NT2/D1 (cell line): ENCODE results near the gene SLC8A1.

ENCODE experiments used
- DNase-seq: peaks from one replicate; pipeline ENCODE4 v3.0.0-alpha.2; 2011; ENCODE audit warnings: low read depth, low spot score
- H3K27me3 ChIP-seq: 2 replicates; pipeline ENCODE4 v1.6.0; 2011; ENCODE audit warnings: mild to moderate bottlenecking; ENCODE audit not compliant: insufficient read length, insufficient read depth
- H3K36me3 ChIP-seq: 2 replicates; pipeline ENCODE4 v1.6.1; 2011; ENCODE audit warnings: mild to moderate bottlenecking, low read length, mixed read lengths; ENCODE audit not compliant: insufficient read depth, insufficient read length
- H3K4me1 ChIP-seq: 2 replicates; pipeline ENCODE4 v1.5.1; 2011; ENCODE audit not compliant: insufficient read depth, insufficient read length
- H3K4me3 ChIP-seq: 2 replicates; pipeline ENCODE4 v1.5.1; 2011; ENCODE audit warnings: low read depth; ENCODE audit not compliant: insufficient read length
- H3K9ac ChIP-seq: 2 replicates; pipeline ENCODE4 v1.6.0; 2011; ENCODE audit warnings: low read depth; ENCODE audit not compliant: insufficient read length
- H3K9me3 ChIP-seq: 2 replicates; pipeline ENCODE4 v1.5.1; 2011; ENCODE audit warnings: mild to moderate bottlenecking, low read length; ENCODE audit not compliant: insufficient read depth
- SUZ12 ChIP-seq: IDR thresholded peaks from 2 replicates; pipeline ENCODE4 v1.6.1; 2011; ENCODE audit not compliant: insufficient read length, insufficient read depth; ENCODE audit errors: extremely low read depth
- YY1 ChIP-seq: IDR thresholded peaks from 2 replicates; pipeline ENCODE4 v1.6.1; 2011; ENCODE audit not compliant: insufficient read length, insufficient read depth
- ZNF274 ChIP-seq: IDR thresholded peaks from 2 replicates; pipeline ENCODE4 v1.6.1; 2011; ENCODE audit warnings: mild to moderate bottlenecking, low read depth, low read length

The SLC8A1 gene

GRCh38 chr2:40259900-40260299, 192.0 kb downstream of the SLC8A1 start:
- H3K27me3 ChIP-seq: no peaks in the 10 kb centered on the region
- H3K9ac ChIP-seq: no peak overlapping the region
- no peak overlapping the region for H3K4me3 ChIP-seq
- no peak for DNase-seq
- no peaks in the 10 kb centered on the region for H3K4me1 ChIP-seq
- no peaks in the 10 kb centered on the region for H3K36me3 ChIP-seq
- no peaks in the 10 kb centered on the region for H3K9me3 ChIP-seq
- TF ChIP-seq SUZ12 (no peak), YY1 (no peak), ZNF274 (no peak)

- Histone ChIP-seq H3K27me3 (no peaks in the 10 kb centered on the region), H3K4me1 (no peaks in the 10 kb centered on the region), H3K9ac (no peak overlapping the region), H3K36me3 (no peaks in the 10 kb centered on the region), H3K4me3 (no peak overlapping the region), H3K9me3 (no peaks in the 10 kb centered on the region)
- DNase-seq: no peak
- TF ChIP-seq SUZ12 (no peak), YY1 (no peak), ZNF274 (no peak)
These were observed 193.8 kb downstream of the SLC8A1 start for GRCh38 chr2:40258135-40258457.

- Histone ChIP-seq H3K27me3 (no peaks in the 10 kb centered on the region), H3K9me3 (no peaks in the 10 kb centered on the region), H3K9ac (no peak overlapping the region), H3K36me3 (no peaks in the 10 kb centered on the region), H3K4me1 (no peaks in the 10 kb centered on the region), H3K4me3 (no peak overlapping the region)
- TF ChIP-seq ZNF274 (no peak), SUZ12 (no peak), YY1 (no peak)
- DNase-seq: no peak
These were observed 194.4 kb downstream of the SLC8A1 start for GRCh38 chr2:40257340-40258134.

GRCh38 chr2:40256649-40257048, 195.2 kb downstream of the SLC8A1 start:
- DNase-seq: peak; percentile 57
- Histone ChIP-seq H3K9ac (no peak overlapping the region), H3K4me3 (no peak overlapping the region), H3K4me1 (no peaks in the 10 kb centered on the region), H3K9me3 (no peaks in the 10 kb centered on the region), H3K27me3 (no peaks in the 10 kb centered on the region), H3K36me3 (no peaks in the 10 kb centered on the region)
- TF ChIP-seq YY1 (no peak), SUZ12 (no peak), ZNF274 (no peak)

DNA sequence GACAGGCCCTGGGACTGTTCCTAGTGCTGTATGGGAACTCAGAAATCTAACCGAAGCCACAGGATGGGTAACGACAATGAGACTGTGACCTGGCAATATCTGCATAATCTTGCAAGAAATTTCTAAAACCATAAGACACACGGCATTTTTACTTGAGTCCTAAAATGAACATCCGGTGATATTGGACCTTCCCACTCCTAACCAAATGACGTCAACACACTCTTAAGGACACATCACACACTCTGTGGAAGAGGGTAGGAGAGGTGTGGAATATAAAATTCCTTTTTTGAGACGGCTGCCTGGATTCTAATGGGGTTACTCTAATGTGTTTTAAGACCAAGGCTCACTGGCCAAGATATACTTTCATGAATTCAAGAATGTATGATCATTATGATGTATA, 195.9 kb downstream of the SLC8A1 start:
- TF ChIP-seq SUZ12: no peak
- no peak for TF ChIP-seq YY1
- no peak for TF ChIP-seq ZNF274

DNA sequence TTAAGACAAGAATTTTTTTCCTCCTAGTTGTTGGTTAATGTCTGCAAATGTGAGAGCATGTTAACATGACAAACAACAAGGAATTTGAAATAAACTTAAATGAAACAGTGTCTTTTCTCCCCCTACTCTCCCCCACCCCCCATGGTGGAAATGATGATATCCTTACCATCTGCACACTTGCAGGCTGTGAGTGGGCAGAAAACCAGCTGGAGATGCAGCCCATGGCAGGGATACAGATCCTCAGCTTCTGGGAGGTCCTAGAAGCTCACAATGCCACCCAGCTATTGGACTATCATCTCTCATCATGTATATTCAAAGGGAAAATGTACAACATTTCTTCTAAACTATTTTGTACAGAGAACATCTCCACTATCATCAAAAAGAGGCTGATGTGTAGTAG, 196.8 kb downstream of the SLC8A1 start:
- no peak overlapping the region for H3K4me3 ChIP-seq
- TF ChIP-seq ZNF274 (no peak), YY1 (no peak), SUZ12 (no peak)
- no peaks in the 10 kb centered on the region for H3K36me3 ChIP-seq

More for the DNA sequence above, 195.9 kb downstream of the SLC8A1 start:
- Histone ChIP-seq H3K4me1 (no peaks in the 10 kb centered on the region), H3K4me3 (no peak overlapping the region), H3K27me3 (no peaks in the 10 kb centered on the region), H3K36me3 (no peaks in the 10 kb centered on the region), H3K9ac (no peak overlapping the region), H3K9me3 (no peaks in the 10 kb centered on the region)
- DNase-seq: no peak

DNA sequence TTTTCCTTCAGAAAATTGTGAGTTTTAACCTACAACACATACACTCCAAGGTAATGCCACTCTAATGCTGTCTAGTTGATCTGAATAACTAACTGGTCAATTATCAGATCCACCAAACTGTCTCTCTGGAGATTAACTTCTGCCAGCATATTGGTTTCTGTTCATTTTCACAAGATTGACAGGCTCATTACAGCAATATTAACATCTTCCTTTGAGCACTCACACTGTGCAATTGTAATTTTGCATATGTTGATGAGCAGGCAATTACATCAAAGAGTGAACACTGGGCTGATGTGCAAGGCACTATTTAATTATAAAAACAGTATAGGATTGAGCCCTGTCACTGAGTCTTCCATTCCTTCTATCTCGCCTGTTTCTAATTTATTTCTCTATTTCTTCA, 197.3 kb downstream of the SLC8A1 start:
- Histone ChIP-seq H3K36me3 (no peaks in the 10 kb centered on the region), H3K9ac (no peak overlapping the region), H3K27me3 (no peaks in the 10 kb centered on the region), H3K9me3 (no peaks in the 10 kb centered on the region), H3K4me1 (no peaks in the 10 kb centered on the region), H3K4me3 (no peak overlapping the region)
- TF ChIP-seq ZNF274 (no peak), SUZ12 (no peak), YY1 (no peak)
- no peak for DNase-seq

More for the DNA sequence above, 196.8 kb downstream of the SLC8A1 start:
- no peak overlapping the region for H3K9ac ChIP-seq
- no peaks in the 10 kb centered on the region for H3K27me3 ChIP-seq
- DNase-seq: no peak
- no peaks in the 10 kb centered on the region for H3K9me3 ChIP-seq
- no peaks in the 10 kb centered on the region for H3K4me1 ChIP-seq

DNA sequence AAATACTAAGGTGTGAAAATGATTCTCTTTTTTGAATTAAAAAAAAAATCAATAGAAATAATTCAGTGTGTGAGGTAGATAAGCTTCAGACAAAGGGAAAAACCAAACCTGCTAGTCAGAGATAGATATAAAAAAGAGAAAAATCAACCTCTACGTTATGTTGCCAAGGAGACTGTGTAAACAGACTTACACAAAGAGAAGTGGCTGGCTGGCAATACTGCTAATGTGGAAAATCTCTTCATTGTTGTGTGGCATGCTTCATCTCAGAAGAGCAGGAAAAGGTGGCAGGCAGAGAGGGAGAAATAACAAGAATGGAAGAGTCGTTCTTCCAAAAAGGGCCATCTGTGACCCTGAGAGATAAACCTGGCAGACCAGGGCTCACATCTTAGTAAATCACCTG, 200.8 kb downstream of the SLC8A1 start:
- H3K4me3 ChIP-seq: no peak overlapping the region
- H3K9me3 ChIP-seq: no peaks in the 10 kb centered on the region
- no peak overlapping the region for H3K9ac ChIP-seq
- no peaks in the 10 kb centered on the region for H3K27me3 ChIP-seq
- no peak for DNase-seq
- H3K36me3 ChIP-seq: no peaks in the 10 kb centered on the region
- H3K4me1 ChIP-seq: no peaks in the 10 kb centered on the region
- TF ChIP-seq SUZ12 (no peak), YY1 (no peak), ZNF274 (no peak)
